ENCODE data around the gene ZNF467. TPM values are rescaled to one million over a fixed set of nuclear protein-coding genes. Genes with fewer than 3 reads are reported as not detected.

Gene ZNF467
- total and polyA plus RNA-seq, 2 donors (not counting 3 experiments of a cell fraction or from before 2014, with no cell fraction given): 4.2 to 8.9 TPM

GRCh38 chr7:149761307-149761706, 12.1 kb downstream of the ZNF467 start:
- Histone ChIP-seq H4K20me1 (replicated peaks; ENCODE audit: control insufficient read depth, extremely low read depth, insufficient read depth, low read length) (no peaks in the 10 kb centered on the region), H3K9ac (replicated peaks; ENCODE audit: extremely low read depth, insufficient read depth, low read length) (no peak overlapping the region), H3K36me3 (ENCODE audit: control insufficient read depth in 2 of 2, extremely low read depth in 1 of 2, insufficient read depth in 2 of 2, low read length in 2 of 2) (peaks cover 0 to 2% of the 10 kb centered on the region in 2 experiments), H3K4me1 (ENCODE audit: control insufficient read depth, extremely low read depth, insufficient read depth, low read length) (no peaks in the 10 kb centered on the region), H3K9me3 (replicated peaks; ENCODE audit: control insufficient read depth, insufficient read depth, low read length) (no peaks in the 10 kb centered on the region), H3K4me2 (ENCODE audit: insufficient read depth, low read length) (no peak overlapping the region), H3K27me3 (ENCODE audit: control insufficient read depth in 2 of 2, insufficient read depth in 2 of 2, low read length in 2 of 2) (peaks cover 0 to 1% of the 10 kb centered on the region in 2 experiments), H3K4me3 (replicated peaks in 1 of 3; ENCODE audit: insufficient read depth in 1 of 3, low read depth in 1 of 3, low read length in 3 of 3) (no peak overlapping the region), H3K27ac (ENCODE audit: insufficient read depth, low read depth, low read length) (no peak overlapping the region), H2AFZ (ENCODE audit: low read depth, low read length) (no peak overlapping the region), H3K79me2 (ENCODE audit: control insufficient read depth, insufficient read depth, low read length) (no peaks in the 10 kb centered on the region), H3K9me1 (replicated peaks; ENCODE audit: control insufficient read depth, extremely low read depth, insufficient read depth, low read length) (no peaks in the 10 kb centered on the region)
- intact Hi-C loops (cut with micrococcal nuclease) (no loop called here), dilution Hi-C loops (cut with MboI; ENCODE audit: extremely low pct_ligation_motif_present, low sequenced_read_pairs) (no loop called here)
- ChIA-PET CTCF (interaction anchor here (1.2 kb wide), 1 partner anchor 11 kb away, joined by 4 read pairs; no protein-coding TSS in a partner anchor), POLR2A (no interaction called here)
- no TSS peak for BruUV-seq (replicated peaks)
- FAIRE-seq (no peak), DNase-seq (ENCODE audit: low read depth, low spot score) (no peak)
- no peak for TF ChIP-seq POLR2A (IDR thresholded peaks at IDR 0.05; ENCODE audit: low read depth, low read length)
- TF ChIP-seq JUN (IDR thresholded peaks at IDR 0.05; ENCODE audit: borderline replicate concordance, insufficient read depth, insufficient read length, low read depth): no peak
- no peak for TF ChIP-seq CTCF (IDR thresholded peaks at IDR 0.05; ENCODE audit: extremely low read depth in 1 of 2, insufficient read depth in 1 of 2, low read depth in 1 of 2, low read length in 2 of 2)
- TF ChIP-seq MAX (IDR thresholded peaks at IDR 0.05; ENCODE audit: insufficient read depth, insufficient read length): no peak

- no peak overlapping the region for H3K9ac ChIP-seq (replicated peaks; ENCODE audit: extremely low read depth, insufficient read depth, low read length)
- BruUV-seq (replicated peaks): no TSS peak
- no peak overlapping the region for H3K27ac ChIP-seq (ENCODE audit: insufficient read depth, low read depth, low read length)
- H3K4me3 ChIP-seq (replicated peaks in 1 of 3; ENCODE audit: insufficient read depth in 1 of 3, low read depth in 1 of 3, low read length in 3 of 3): no peak overlapping the region
- POLR2A ChIA-PET: no interaction called here
- H2AFZ ChIP-seq (ENCODE audit: low read depth, low read length): no peak overlapping the region
- CTCF ChIA-PET: interaction anchor here (0.8 to 2.1 kb wide), 3 partner anchors 11 to 98 kb away, joined by 4 to 8 read pairs (median 4); no protein-coding TSS in a partner anchor
- H4K20me1 ChIP-seq (replicated peaks; ENCODE audit: control insufficient read depth, extremely low read depth, insufficient read depth, low read length): no peaks in the 10 kb centered on the region
- H3K9me1 ChIP-seq (replicated peaks; ENCODE audit: control insufficient read depth, extremely low read depth, insufficient read depth, low read length): no peaks in the 10 kb centered on the region
- H3K9me3 ChIP-seq (replicated peaks; ENCODE audit: control insufficient read depth, insufficient read depth, low read length): no peaks in the 10 kb centered on the region
- H3K4me2 ChIP-seq (ENCODE audit: insufficient read depth, low read length): no peak overlapping the region
- no peak for FAIRE-seq
- intact Hi-C loops (cut with micrococcal nuclease): no loop called here
- no peak for TF ChIP-seq MYC (IDR thresholded peaks at IDR 0.05; ENCODE audit: low read depth, low read length)
- TF ChIP-seq CTCF (IDR thresholded peaks at IDR 0.05; ENCODE audit: extremely low read depth in 1 of 2, insufficient read depth in 1 of 2, low read depth in 1 of 2, low read length in 2 of 2): no peak
- TF ChIP-seq GATA2 (IDR thresholded peaks at IDR 0.05; ENCODE audit: insufficient read depth, insufficient read length, low read depth, low read length): no peak
- no peak for TF ChIP-seq FOS (IDR thresholded peaks at IDR 0.05; ENCODE audit: borderline replicate concordance, insufficient read depth, low read length)
- no peak for TF ChIP-seq POLR2A (IDR thresholded peaks at IDR 0.05; ENCODE audit: low read depth, low read length)
- TF ChIP-seq MAX (IDR thresholded peaks at IDR 0.05; ENCODE audit: insufficient read depth, insufficient read length): no peak
- TF ChIP-seq POLR2AphosphoS5 (IDR thresholded peaks at IDR 0.05; ENCODE audit: insufficient read depth, low read depth, low read length): no peak
- no peak for TF ChIP-seq JUN (IDR thresholded peaks at IDR 0.05; ENCODE audit: borderline replicate concordance, insufficient read depth, insufficient read length, low read depth)
- no peak for TF ChIP-seq EZH2 (IDR thresholded peaks at IDR 0.05; ENCODE audit: borderline replicate concordance, low read depth, low read length, severe bottlenecking)
- no peak for DNase-seq (ENCODE audit: low read depth, low spot score)
- peaks cover 0 to 2% of the 10 kb centered on the region in 2 experiments for H3K36me3 ChIP-seq (ENCODE audit: control insufficient read depth in 2 of 2, extremely low read depth in 1 of 2, insufficient read depth in 2 of 2, low read length in 2 of 2)
- H3K27me3 ChIP-seq (ENCODE audit: control insufficient read depth in 2 of 2, insufficient read depth in 2 of 2, low read length in 2 of 2): peaks cover 0 to 1% of the 10 kb centered on the region in 2 experiments
- H3K4me1 ChIP-seq (ENCODE audit: control insufficient read depth, extremely low read depth, insufficient read depth, low read length): no peaks in the 10 kb centered on the region
- no peaks in the 10 kb centered on the region for H3K79me2 ChIP-seq (ENCODE audit: control insufficient read depth, insufficient read depth, low read length)
- dilution Hi-C loops (cut with MboI; ENCODE audit: extremely low pct_ligation_motif_present, low sequenced_read_pairs): no loop called here
Measured at GRCh38 chr7:149760538-149760937, 12.8 kb downstream of the ZNF467 start.

Measured in endothelial cell of umbilical vein (primary cell).